Measurements from ENCODE around the gene RADIL.

The RADIL gene

GRCh38 chr7:4851459-4852422 lies 31.8 kb downstream of the RADIL start:
- DNase-seq (ENCODE audit: low read depth in 2 of 3, low spot score in 2 of 3) = no peak

GRCh38 chr7:4850262-4850795 lies 33.2 kb downstream of the RADIL start:
- DNase-seq (ENCODE audit: low read depth in 2 of 3, low spot score in 2 of 3) = no peak

GRCh38 chr7:4849390-4849789 lies 34.1 kb downstream of the RADIL start:
- DNase-seq (ENCODE audit: low read depth in 2 of 3, low spot score in 2 of 3) = no peak

GRCh38 chr7:4845740-4846142 lies 37.8 kb downstream of the RADIL start:
- no peak for DNase-seq (ENCODE audit: low read depth in 2 of 3, low spot score in 2 of 3)

GRCh38 chr7:4842319-4843064 lies 41.0 kb downstream of the RADIL start:
- DNase-seq (ENCODE audit: low read depth in 2 of 3, low spot score in 2 of 3) = no peak

GRCh38 chr7:4841836-4842235 lies 41.7 kb downstream of the RADIL start:
- DNase-seq (ENCODE audit: low read depth in 2 of 3, low spot score in 2 of 3) = no peak

GRCh38 chr7:4841007-4841784 lies 42.3 kb downstream of the RADIL start:
- DNase-seq (ENCODE audit: low read depth in 2 of 3, low spot score in 2 of 3) = no peak

GRCh38 chr7:4840079-4840501 lies 43.4 kb downstream of the RADIL start:
- DNase-seq (ENCODE audit: low read depth in 2 of 3, low spot score in 2 of 3) = no peak

GRCh38 chr7:4838626-4839334 lies 44.7 kb downstream of the RADIL start:
- DNase-seq (ENCODE audit: low read depth in 2 of 3, low spot score in 2 of 3) = no peak

- DNase-seq (ENCODE audit: low read depth in 2 of 3, low spot score in 2 of 3) = no peak
Measured at GRCh38 chr7:4837803-4838625, 45.5 kb downstream of the RADIL start.

GRCh38 chr7:4837041-4837802 lies 46.3 kb downstream of the RADIL start:
- DNase-seq (ENCODE audit: low read depth in 2 of 3, low spot score in 2 of 3) = no peak

GRCh38 chr7:4836206-4836661 lies 47.3 kb downstream of the RADIL start:
- no peak for DNase-seq (ENCODE audit: low read depth in 2 of 3, low spot score in 2 of 3)

- DNase-seq (ENCODE audit: low read depth in 2 of 3, low spot score in 2 of 3) = no peak
Measured at GRCh38 chr7:4835398-4836205, 47.9 kb downstream of the RADIL start.

GRCh38 chr7:4834601-4835397 lies 48.7 kb downstream of the RADIL start:
- DNase-seq (ENCODE audit: low read depth in 2 of 3, low spot score in 2 of 3) = no peak

GRCh38 chr7:4833691-4834600 lies 49.6 kb downstream of the RADIL start:
- no peak for DNase-seq (ENCODE audit: low read depth in 2 of 3, low spot score in 2 of 3)

GRCh38 chr7:4833176-4833575 lies 50.3 kb downstream of the RADIL start:
- DNase-seq (ENCODE audit: low read depth in 2 of 3, low spot score in 2 of 3) = no peak

Data from activated CD8-positive, alpha-beta memory T cell treated with anti-CD3 and anti-CD28 coated beads for 48 hours (primary cell).